ENCODE measurements around the gene PER1.
A peak's percentile ranks its signal among the peaks of the same experiment; 100 is the strongest.
"Not testable (repeated sequence)": the region's sequence is repeated elsewhere in the genome, so short reads cannot be mapped to it uniquely, and the experiment has no call there.

The PER1 gene

DNA sequence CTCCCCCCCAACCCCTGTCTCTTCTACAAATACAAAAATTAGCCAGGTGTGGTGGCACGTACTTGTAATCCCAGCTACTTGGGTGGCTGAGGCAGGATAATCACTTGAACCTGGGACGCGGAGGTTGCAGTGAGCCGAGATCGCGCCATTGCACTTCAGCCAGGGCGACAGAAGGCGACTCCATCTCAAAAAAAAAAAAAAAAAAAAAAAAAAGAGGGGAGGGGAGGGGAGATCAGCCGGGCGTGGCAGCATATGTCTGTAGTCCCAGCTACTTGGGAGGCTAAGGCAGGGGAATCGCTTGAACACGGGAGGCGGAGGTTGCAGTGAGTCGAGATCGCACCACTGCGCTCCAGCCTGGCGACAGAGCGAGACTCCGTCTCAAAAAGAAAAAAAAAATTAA lies 18.0 kb upstream of the PER1 start:
- not testable (repeated sequence) for FAIRE-seq

DNA sequence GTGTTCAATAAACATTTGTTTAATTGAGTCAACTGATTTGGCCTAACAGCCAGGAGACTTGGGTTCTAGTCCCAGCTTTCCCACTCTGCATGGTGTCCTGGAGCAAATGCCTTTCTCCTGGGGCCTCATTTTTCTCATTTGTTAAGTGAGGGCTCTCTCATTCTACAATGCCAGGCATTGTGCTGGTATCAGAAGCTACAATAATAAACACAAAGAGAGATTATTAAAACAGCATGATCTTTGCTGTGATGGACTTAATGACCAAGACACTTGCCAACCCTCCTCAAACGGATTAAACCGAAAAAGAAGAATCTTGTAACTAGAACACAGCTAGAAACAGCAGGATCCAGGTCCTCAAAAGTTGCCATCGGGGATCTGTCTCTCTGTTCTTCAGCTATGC lies 15.3 kb upstream of the PER1 start:
- FAIRE-seq: no peak

DNA sequence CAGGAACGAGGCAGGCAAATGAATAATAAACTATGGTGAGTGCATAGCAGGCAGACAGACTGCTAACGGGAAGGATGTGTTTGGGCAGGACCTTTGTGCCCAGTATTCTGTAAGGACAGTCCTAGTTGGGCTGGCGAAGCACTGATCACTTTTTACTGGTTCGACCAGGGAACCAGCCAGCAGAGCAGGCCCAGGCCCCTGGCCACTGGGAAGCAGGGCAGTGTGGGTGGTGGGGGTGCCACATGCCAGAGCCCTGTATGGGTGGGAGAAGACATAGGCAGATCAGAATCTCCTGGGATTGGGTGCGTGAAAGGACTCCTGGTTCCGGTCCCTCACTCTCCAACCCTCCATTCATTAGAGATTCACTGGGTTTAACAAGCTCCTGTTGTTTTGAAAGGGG lies 14.5 kb upstream of the PER1 start:
- no peak for FAIRE-seq

- FAIRE-seq: no peak
Observed at GRCh38 chr17:8164815-8165131, 12.6 kb upstream of the PER1 start.

DNA sequence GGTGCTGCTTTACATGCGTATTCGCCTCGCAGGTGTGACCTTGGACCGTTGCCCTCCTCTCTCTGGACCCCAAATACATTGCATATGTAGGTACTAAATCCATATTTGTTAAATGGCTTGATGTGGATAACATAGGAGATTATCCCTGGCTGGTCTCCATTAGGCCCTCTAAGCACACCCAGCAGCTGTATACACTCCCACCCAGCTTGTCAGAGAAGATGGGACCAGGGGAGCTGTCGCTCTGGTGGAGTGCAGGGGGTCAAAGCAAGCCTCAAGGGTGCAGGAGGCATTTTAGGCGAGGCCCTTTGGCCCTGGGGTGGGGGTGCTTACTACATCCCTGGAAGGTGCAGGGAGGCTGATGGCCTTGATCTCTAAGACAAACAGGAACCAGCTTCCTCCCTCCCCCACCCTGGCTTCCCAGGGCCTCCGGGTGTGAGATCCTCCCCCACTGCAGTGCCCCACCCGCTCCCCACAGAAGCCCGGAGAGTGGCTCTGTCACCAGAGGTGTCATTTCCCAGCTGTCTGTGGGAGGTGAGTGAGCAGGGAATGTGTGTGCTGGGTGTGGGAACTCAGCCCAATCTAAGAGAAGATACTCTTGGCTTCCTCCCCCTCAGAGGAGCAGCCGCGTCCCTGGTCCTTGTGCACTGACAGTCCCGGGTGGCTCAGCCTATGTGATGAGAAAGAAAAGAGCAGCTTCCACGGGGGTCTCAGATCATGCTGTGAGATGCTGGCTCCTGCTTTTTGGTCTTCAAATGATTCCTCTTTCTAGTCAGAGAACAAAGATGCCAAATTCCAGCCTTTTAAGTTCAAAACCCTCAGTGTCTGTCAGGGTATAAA lies 12.0 kb upstream of the PER1 start:
- no peak for FAIRE-seq

DNA sequence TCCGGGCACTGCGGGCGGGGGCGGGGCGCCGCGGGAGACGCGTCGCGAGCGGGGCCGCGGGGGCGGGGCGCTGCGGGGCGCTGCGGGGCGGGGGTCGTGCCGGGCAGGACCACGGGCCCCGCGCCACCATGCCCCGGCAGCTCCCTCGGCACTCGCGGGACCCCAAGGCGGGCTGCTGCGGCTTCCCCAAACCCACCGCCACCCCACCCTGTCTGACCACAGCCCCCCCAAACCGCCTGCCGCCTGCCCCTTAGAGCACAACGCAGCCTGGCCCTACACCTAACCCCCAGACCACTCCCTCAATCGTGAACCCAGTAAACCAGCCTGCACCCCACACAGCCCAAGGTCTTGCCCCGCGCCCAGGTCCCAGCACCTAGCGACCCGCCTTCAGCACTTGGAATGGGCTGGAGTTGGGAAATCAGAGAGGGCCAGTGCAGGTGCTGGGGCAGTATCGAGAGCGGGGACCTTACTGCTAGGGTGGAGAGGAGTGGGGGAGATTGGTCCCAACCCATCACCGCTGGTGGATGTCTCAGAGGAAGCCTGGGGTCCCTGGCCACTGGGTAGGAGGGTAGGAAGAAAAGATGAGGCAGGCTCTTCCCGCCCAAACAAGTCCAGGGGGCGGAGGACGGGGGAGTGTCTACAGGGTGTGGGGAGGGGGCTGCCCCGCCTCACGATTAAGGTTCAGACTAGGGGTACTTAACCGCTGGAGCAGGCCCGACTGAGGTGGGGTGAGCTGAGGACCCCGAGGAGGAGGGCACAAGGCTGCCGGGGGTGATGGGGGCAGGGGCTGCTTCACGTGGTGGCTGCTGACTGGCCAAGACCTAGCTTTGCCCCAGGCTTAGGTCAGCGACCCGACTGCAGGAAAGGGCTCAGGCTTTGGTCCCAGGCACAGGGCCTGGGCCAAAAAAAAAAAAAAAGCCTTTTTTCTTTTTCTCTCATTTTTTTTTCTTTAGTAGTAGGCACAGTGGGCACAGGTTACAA lies 11.1 kb upstream of the PER1 start:
- FAIRE-seq: no peak

DNA sequence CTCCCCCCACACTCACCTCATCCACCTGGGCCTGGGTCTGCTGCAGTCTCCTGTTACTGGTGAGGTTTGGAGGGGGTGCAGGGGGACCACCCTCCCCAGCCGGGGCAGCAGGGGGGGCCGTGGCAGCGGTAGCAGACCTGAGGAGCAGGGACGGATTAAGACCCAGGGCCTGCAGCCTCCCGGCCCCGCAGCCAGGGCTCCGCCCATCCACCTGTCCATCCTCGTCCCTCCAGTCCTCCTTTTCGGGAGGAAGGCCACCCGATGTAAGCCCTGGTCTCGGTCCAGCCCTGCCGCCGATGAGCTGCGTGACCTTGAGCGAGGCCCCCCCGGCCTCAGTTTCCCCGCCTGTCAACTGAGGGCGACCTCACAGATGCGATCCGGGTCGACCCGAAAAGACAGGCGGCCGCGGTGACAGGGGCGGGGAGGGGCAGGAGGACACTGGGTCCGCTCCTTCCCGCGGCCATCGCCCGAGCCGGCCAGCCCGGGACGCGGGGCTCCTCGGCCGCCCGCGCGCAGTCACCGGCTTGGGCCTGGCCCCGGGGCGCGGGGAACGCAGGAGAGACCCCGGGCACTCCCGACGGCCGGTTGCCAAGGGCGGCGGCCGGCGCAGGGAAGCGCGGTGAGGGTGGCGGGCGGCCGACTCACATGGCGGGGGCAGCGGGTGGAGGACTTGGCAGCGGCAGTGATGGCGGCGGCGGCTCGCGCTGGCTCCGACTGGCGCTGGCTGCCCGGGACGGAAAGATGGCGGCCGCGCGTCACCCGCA lies 10.2 kb upstream of the PER1 start, which contains the start of gene VAMP2:
Gene VAMP2, minus strand, starts transcription at position 716 of the 764 bp plus-strand sequence. Its CDS starts 69 bp downstream, at position 647.
- FAIRE-seq: no peak

- FAIRE-seq: no peak
Observed at GRCh38 chr17:8161289-8162232, 9.4 kb upstream of the PER1 start.

- FAIRE-seq: no peak
Observed at GRCh38 chr17:8160741-8161221, 8.6 kb upstream of the PER1 start.

GRCh38 chr17:8160224-8160577 lies 8.0 kb upstream of the PER1 start:
- FAIRE-seq: no peak

- no peak for FAIRE-seq
Observed at GRCh38 chr17:8159459-8160223, 7.4 kb upstream of the PER1 start.

DNA sequence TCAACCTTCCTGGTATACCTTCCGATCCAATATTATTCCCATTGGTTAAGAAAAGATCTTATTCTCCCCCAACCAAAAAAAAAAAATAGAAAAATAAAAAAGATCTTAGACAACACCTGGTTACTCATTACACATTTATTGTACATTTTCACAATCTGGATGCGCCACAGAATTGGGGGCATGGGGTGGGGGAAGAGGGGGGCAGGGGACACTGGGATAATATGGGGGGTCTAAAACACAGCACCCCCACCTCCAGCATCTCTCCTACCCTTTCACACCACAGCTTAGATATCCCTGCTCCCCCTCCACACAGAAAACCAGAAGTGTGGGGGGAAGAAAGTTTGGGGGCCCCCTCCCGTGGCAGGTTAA lies 6.8 kb upstream of the PER1 start:
- no peak for FAIRE-seq

DNA sequence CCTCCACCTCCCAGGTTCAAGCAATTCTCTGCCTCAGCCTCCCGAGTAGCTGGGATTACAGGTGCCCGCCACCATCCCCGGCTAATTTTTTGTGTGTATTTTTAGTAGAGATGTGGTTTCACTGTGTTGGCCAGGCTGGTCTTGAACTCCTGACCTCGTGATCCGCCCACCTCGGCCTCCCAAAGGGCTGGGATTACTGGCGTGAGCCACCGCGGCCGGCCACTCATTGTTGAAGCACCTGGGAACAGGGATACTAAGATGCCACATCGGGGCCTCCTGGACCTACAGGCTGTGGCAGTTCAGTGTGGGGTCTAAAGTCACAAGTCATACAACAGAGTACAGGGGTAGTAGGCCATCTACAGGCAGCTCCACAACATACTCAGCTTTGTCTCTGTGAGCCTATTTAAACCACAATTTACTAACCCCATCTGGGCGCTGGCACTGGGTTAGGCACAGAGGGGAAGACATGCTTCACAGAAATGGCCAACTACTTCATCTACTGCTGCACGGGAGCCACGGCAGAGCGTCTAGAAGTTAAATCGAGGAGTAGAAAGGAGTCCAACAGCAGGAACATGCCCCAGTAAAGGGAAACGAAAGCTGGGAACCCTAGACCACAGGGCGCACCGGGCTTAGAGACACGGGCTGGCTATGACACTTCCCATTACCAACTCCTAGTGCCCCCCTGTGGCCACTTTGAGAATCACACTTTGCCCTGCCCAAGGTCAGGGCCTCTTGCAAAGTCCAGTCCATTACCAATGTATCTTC lies 6.2 kb upstream of the PER1 start:
- FAIRE-seq: peak; percentile 33

DNA sequence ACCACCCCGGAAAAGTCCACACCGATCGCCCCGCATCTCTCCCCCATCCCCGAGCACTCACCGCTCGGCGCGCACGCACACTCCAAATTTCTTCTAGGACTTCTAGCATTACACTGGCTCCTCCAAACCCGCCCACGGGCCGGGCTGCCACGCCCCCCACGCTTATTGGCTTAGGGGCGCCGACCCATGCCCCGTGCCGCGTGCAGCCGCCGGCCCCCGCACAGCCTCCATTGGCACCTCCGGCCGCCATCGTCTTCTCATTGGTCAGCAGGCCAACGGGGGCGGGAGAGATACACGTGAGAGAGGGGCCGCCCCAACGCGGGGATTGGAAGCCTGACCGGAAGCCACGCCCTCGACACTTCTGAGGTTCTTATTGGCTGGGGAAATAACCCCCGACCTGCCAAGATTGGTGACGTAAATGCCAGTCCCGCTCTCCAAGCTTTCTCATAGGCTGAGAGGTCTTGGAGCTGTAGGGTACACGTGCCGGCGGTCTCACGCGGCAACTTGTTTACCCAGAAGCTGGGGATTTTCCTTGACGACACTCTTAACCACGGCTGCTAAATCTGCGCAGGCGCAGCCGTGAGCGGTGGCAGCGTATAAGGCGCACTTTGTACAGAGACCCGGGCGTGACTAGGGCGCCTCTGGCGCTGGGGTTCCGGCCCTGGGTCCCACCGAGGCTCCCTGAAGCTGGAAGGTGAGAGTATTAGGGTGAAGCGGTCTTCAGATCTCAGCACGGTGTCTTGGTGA lies 4.2 kb upstream of the PER1 start:
- FAIRE-seq: peak; percentile 97

GRCh38 chr17:8155996-8156245 lies 3.7 kb upstream of the PER1 start:
- no peak for FAIRE-seq

DNA sequence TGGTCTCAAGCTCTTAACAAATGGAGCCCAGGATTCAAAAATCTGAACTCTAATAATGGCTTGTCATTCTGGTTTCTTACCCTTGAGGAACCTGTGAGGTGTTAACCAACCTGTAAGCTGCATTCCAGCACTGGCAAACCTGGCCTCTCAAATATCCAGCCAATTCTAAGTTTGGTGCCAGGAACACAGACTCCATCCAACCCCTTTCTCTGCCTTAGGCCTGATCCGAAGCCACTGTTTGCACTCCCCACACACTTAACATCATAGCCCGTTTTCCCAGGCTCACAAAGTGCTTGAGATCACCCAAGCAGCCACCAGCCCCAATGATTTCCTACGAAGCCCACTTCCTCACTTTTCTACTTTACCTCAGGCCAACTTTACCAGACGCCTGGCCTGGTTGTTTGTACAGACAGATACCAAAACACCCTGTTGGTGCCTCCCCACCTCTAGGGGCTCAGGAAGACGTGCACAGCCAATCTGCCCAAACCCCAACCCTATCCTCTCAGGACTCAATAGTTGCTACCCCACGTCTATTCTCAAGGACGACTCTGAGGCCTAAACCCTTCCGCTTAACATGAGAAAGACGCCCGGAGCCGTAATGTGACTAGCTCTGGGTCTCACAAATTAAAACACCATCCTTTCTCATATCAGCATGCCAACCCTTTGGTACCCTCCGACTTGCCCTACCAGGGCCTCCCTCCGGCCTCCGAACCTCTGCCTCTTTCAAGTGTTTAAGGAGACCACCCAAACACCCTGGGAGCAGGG lies 3.2 kb upstream of the PER1 start:
- no peak for FAIRE-seq

DNA sequence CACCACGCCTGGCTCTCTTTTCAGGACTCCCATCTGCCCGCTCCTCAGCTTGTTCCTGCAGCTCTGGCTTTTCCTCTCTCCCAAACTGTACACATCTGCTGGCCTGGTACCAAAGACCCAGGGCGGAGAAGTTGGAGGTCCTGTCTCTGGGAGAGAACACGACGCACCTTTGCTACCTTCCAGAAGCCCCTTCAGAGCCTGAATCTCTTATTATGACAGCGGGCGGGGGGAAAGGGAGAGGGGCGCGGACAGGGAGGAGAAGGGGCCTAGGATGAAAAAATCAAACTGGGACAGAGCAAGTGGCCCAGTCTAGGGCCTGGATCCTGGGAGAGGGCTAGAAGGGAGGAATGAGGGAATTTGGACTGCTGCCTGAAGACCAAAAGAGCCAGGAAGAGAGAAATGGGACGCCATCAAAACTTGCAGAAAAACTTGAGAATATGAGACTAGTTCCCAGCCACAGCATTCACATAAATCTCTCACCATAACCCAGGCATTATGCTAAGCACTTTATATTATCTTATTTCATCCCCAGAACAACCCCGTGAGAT lies 2.5 kb upstream of the PER1 start:
- FAIRE-seq: no peak

DNA sequence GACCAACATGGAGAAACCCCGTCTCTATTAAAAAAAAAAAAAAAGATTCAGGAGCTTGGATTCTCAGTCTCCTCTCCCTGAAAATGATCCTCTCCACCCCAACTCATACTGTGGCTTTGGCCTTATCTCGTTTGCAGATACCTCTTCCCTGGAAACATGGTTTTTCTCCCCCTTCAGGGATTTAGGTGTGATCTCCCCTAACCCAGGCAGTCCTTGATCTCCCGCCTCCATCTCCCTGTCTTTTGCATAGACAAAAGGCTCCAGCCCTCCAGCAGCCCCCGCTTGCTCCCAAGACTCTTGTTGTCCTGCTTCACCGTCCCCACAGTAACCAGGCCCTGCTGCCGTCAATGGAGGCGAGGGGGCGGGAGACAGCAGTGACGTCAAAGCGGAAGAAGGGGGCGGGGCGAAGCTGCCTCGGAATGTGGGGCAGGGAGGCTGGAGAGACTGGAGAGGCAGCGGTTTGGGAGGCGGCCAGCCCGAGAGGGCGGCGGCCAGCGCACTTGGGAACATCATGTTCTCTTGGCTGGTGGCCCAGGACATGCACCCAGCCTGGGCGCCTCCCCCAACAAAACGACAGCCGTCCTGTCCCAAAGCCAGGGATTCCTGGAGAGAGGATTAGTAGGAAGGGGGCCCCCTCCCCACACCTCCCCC lies 1.9 kb upstream of the PER1 start:
- no peak for FAIRE-seq
